ENCODE data around the gene CAT.
"Not testable (repeated sequence)": the region's sequence is repeated elsewhere in the genome, so short reads cannot be mapped to it uniquely, and the experiment has no call there.

CAT gene

DNA sequence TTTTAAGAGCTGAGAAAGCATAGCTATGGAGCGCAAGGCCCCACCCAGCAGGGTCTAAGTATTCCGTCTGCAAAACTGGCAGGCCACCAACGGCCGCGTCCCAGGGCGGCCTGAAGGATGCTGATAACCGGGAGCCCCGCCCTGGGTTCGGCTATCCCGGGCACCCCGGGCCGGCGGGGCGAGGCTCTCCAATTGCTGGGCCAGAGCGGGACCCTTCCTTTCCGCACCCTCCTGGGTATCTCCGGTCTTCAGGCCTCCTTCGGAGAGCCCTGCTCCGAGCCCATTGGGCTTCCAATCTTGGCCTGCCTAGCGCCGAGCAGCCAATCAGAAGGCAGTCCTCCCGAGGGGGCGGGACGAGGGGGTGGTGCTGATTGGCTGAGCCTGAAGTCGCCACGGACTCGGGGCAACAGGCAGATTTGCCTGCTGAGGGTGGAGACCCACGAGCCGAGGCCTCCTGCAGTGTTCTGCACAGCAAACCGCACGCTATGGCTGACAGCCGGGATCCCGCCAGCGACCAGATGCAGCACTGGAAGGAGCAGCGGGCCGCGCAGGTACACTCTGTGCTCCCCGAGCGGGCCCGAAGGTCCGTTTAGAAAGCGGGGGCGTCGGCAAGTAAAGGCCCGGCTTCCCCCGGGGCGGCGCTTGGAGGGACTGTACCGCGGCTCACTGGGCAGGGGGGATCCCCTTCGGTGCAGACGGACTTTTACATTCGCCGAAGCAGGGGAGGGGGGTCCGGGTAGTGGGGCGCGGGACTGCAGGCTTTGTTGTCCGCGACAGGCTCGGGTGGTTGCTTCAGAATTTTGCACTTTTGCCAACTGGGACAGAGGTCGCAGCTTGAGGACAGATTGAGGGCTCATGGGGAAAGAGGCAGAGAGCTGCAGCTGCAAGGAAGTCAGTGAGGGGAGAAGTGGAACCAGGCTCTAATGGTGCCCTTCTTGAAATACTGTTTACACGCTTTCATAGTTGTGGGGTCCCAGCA lies at the start of gene CAT:
Gene CAT (plus strand): TSS at position 406 of the 979 bp plus-strand sequence. CDS start 80 bp downstream, at position 486.
- DNase-seq = peak; percentile 96

DNA sequence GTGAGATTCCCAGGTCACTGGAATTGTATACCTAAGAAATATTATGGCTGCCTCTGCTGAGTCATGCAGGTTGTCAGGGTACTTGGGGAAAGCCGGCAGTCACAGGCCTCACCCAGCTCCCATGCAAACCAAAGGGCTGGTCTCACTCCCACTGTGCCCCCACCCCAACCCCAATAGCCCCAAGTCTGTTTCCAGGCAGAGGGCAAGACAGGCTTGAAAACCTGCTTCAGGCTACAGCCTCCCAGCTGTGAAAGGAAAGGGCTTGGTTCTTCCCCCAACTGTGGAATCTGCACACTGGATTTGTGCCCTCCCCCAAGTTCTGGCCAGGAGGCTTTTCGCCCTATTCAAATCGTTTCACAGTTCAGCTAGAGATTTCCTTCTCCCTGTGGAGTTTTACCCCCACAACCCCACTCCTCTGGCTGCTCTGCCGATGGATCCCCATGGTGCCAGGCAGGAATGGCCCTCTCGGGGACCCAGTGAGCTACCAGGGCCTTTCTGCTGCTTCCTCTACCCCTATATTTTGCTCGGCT lies 43.9 kb upstream of the CAT start:
- no peak for DNase-seq

DNA sequence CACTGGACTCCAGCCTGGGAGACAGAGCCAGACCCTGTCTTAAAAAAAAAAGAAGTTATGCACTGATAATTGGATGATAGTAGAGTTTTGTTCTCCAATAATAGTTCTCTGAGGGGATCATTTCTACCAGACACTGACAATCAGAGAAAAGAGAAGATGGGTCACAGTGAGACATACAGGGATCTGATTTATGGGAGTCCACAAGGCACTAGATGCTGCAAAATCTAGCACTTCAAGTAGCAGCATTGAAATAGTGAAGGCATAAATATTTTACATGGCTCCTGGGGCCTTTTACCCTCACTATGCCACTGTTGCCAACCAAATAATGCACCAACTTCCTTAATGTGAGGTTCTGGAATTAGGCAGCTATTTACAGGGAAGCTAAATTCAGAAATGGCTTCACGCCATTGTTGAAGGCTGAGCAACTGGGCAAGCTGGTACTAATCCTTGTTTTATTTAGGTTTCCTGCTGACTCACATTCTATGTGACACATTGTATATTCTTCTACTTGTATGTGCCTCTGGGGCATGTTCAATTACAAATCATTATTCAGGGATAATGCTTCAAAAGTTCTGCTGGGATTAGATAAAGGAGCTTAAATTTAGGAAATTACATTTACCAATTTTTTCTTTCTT lies 42.7 kb upstream of the CAT start:
- DNase-seq = no peak

DNA sequence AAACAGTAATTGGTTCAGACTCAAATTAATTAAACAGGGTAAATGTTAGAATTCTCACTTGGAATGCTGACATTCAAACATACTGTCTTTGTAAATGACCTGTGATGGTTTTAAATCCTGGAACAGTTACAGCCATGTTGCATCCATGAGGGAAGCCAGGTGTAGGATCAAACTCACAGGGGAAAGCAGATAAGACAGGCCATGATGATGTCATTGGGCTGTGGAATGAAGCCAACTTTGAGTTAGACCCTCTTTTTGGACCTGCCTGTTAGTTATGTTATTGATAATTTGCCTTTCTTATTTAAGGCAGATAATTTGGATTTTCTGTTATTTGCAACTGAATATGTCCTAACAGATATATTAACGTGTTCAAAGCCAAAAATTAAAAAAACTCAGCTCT lies 41.6 kb upstream of the CAT start:
- no peak for DNase-seq

DNA sequence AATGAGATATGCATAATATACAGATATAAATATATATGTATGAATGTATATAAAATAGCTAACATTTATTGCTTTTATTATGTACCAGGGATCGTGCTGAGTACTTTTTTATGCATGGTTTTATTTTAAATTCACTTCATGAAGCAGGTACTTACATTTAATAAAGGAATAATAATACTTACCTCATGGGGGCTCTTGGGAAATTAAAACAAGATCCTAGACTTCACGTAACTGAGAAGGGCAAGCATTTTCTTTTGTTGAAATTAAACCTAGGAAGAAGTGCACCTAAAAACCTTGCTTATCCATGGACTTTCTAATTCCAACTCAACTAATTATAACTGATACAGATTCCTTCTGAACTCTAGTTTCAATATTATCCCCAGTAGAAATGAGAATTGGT lies 40.9 kb upstream of the CAT start:
- no peak for DNase-seq

DNA sequence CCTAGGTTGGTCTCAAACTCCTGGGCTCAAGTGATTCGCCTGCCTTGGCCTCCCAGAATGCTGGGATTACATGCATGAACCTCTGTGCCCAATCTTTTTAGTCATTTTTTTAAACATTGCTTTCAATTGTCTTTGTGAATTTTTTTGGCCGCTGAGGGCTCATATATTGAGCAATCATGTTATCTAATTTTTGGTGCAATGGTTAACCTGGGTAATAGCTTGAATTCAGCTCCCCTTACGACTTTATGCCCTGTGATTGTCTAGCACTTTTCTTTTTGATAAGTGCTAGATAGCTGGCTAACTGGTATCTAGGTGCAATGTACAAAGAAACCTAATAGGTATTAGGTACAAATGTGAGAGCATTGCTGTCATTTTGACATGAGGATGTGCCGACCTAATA lies 35.3 kb upstream of the CAT start:
- DNase-seq = no peak

DNA sequence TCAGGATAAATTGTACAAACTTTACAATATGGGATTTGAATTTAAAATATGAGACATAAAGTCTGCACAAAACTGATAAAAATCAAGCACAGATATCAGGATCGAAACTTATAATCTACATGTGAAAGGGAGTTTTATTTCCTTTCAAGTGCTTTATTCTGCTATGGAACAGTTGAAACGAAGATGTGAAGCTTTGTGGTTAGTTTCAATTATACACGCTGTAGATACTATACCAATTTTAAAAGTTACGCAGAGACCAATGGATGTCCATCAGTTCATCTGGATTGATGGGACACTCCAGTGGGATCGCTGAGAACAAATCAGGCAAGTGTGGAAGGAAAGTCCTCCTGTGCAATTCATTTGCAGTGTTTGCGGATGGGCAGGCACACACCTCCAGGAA lies 34.5 kb upstream of the CAT start:
- DNase-seq = no peak

DNA sequence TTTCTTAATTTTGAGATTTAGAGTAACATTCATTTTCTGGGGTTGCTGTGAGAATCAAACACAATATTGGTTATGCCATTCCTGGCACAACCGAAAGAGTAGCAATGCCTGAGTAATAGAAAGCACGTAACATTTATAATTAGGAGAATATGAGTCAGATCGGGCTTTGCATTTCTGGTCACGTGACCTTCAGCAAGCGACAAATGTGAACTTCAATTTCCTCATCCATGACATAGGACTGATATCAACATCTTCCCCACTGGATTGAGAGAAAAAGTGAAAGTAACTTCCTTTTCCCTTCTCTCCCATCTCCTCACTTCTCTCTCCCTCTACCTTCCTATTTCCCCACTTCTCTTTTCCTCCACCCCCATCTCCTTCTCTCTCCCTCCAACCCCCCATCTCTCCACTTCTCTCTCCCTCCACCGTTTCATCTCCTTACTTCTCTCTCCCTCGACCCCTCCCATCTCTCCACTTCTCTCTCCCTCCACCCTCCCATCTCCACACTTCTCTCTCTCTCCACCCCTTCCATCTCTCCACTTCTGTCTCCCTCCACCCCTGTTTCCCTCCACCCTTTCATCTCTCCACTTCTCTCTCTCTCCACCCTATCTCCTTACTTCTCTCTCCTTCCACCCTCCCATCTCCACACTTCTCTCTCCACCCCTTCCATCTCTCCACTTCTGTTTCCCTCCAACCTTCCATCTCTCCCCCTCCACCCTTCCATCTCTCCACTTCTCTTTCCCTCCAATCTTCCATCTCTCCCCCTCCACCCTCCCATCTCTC lies 33.5 kb upstream of the CAT start:
- DNase-seq = no peak

DNA sequence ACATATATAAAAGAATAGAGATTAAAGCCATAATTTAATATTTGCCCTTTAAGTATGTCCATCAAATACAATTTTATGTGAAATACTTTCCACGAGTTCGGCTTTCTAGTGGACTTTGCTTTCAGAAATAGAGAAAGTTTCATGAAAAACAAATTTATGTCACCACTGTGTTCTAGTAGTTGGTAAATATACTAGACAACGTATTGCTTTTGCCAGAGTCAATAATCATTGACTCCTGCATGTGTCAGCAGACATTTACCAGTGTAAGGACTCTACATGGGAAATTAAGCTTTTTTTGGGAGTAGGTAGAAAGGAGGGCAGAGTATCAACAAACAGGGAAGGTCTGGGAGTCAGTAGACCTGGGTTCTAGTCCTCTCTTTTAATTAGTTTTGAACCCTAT lies 32.3 kb upstream of the CAT start:
- no peak for DNase-seq

DNA sequence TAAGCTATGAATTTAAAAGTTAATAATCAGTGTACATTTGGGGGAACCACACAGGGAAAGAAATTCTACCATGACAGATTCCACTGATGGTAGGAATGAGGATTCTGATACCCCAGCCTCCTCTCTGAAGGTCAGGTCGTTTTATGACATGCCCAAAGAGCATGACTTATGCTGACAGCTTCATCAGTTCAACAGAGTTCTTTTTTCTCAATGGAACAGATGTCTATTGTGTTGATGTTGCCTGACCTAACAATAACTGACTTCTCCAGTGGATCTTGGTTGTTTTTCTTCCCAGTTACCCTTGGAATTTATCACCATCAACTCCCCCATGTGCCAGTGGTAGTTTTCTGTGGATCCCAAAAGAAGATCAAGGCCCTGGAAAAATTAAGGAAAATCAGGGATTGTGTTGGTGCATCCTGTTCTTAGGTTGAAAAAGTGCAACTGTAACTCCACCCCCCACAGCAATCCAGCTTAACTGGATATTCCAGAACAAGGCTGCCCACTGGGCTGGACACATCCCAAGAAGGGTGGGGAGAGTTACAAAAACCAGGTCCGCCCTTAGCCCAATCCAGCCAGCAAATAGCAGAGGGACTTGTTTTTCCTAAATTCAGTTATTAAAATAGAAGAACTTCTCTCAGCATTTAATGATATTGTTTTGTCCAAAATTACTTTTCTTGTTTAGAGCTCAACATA lies 31.5 kb upstream of the CAT start:
- DNase-seq = no peak

DNA sequence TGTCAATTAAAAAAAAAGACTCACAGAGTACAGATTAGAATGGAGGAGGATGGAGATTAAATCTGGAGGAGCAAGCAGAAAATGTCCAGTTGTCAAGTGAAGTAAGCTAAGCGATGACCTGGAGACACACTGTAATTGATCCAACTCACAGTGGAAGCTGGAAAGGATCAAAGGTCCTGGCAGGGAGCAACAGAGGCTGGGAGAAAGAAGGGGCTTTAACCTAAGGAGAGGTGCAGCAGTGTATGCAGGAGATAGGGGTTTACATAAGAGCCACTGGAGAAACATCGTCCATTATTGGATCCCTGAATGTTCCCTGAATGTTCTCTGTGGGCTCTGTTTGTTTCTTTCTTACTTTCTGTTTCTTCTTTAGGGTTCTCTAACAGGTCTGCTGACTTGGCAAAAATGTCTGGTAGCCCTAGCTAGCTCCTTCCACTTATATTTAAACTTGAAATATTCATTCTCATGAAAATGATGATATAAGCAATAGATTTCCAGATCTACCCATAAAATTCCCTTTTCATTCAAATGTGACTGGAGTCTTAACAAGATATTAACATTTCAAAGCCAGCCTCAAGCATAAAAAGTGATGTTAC lies 30.1 kb upstream of the CAT start:
- no peak for DNase-seq

DNA sequence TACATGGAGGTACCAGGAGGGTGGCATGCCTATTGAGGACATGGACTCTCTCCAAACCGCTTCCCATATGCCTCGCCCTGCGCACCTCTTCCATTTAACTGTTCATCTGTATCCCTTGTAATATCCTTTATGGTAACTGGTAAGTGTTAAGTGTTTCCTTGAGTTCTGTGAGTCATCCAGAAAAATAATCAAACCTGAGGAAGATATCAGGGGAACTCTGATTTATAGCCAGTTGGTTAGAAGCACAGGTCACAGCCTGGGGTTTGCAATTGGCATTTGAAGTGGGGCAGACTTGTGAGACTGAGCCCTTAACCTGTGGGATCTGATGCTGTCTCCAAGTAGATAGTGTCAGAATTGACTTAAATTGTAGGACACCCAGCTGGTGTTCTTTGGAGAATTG lies 27.6 kb upstream of the CAT start:
- DNase-seq = no peak

DNA sequence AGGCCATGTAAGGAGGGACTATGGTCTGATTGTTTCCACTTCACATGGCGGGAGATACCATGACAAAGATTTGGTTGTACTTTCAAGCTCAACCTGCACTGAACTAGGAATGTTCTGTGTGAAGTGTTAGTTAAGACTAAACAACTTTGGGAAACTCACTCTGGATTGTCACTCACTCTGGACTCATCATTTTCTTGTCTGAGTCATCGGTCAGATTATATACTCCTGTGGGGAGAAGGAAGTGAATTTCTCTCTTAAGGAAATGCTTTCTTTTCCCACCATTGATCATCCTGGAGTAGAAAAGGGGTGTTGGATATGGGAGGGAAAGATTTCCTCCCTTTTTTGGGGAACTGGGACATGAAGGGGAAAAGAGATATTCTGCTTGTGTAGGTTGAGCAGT lies 26.9 kb upstream of the CAT start:
- no peak for DNase-seq

DNA sequence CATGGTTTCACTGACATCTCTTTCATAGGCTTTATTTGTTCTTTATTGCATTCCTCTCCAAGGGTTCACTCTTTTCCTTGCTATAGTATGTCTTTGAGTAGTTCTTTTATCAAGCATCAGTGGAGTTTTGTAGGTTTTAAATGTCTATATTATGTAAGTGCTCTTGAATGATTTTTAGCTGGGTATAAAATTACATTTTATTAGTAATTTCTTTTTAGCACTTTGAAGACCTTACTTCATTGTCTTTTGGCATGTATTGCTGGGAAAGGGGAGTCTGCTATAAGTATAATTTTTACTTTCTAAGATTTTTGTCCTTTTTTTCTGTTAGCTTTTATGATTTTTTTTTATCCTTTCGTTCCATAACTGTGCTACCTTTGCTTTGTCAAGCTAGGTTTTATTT lies 25.5 kb upstream of the CAT start:
- DNase-seq = no peak

DNA sequence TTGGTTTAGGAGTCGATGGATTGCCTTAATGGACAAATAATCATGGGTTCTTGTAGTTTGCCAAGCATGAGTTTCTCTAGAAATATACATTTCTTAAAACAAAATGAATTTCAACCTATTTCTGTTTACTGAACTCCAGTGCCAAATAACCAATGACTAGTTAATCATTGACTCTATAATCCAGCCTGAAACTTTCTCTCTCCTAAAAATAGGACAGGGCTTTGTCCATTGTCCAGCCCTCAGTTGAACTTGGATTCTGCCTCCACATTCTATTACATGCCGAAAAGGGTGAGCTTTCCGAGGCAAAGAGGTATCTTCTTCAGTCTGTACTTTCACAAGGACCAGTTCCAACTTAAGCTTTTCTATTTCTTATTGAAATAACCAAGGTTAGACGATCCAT lies 23.2 kb upstream of the CAT start:
- DNase-seq = no peak

DNA sequence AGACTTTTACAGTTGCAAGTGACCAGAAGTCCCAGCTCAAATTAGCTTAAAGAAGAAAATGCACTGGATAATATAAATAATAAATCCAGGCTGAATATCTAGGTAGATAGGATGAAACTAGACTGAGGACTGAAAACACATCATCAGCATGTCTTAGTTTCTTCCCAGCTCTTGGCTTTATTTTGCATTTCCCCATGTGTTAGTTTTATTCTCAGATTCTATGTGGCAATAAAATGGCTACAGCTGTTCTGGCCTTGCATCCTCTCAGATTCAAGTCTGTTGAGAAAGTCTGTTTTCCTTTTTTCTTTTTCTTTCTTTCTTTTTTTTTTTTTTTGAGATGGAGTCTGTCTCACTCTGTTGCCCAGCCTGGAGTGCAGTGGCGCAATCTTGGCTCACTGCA lies 22.6 kb upstream of the CAT start:
- DNase-seq = no peak

DNA sequence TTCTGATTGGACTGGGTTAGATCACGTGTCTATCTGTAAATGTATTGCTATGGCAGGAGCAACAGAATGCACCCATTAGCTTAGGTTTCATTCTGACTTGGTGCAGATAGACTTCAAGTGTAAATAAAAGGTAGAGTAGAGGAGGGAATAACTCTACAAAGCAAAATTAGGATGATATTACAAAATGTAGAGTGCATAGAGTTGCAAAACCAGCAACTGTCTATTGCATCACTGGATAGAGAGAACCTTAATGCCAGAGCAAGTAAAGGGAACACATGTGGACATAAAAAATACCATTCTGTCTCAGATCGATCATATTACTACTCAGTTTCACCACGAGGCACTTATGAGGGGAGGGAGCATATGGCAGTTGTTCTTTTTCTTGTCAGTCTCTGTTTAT lies 22.0 kb upstream of the CAT start:
- DNase-seq = no peak

DNA sequence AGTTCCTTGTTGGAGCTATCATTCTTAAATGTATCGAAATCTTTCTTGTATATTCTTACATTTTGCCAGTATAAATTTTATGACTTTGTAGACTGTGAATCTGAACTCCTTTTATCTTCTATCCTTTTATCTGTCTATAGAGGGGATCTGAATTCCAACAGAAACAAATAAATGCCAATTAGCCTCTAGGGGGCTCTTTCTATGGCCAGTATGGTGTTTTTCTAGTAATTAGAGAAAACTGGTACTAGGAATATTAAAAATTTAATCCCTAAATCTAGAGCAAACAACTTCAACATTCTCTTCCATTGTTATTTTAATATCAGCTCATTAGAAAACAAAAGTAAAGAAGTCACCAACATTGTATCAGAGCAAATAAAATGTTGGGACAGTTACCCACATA lies 21.5 kb upstream of the CAT start:
- no peak for DNase-seq

DNA sequence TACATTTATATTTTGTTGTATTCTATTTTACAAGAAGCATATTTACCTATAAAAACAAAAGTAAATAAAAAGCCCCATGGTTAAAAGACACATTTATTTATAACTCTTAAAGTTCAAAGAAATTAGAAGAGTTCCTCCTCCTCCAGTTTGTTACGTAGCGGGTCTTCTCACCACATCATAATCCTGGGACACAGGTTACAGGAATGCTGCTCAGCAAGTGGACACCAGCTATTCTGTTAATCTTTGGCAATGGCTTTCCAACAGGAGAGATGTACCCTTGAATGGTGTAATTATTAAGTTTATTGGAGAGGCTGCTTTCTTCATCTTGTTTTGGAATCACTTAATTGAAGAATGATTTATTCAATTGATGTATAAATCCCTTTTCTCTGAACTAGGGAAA lies 19.6 kb upstream of the CAT start:
- DNase-seq = no peak

DNA sequence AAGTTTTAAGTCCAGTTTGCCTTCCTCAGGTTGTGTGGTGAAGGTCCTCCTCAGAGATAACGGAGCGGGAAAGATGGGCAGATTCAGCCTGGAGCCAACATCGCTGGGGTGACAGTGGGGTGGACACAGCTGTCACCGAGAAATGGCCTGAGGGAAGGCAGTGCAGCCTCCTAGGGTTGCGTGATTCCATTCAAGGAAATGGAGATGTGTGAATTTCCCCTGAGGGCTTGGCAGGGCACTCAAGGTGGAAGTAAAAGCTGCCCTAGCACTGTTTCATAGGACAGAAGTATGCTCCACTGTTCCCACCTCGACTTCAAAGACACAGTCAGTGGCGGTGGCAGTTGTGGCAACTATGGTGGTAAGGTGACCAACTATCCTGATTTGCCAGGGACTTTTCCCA lies 15.4 kb upstream of the CAT start:
- DNase-seq = no peak

DNA sequence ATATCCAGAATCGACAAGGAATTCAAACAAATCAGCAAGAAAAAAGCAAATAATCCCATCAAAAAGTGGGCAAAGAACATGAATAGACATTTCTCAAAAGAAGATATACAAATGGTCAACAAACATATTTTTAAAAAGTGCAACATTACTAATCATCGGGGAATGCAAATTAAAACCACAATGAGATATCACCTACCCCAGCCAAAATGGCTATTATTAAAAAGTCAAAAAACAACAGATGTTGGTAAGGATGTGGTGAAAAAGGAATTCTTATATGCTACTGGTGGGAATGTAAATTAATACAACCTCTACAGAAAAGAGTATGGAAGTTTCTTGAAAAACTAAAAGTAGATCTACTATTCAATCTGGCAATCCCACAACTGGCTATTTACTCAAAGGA lies 13.9 kb upstream of the CAT start:
- not testable (repeated sequence) for DNase-seq

DNA sequence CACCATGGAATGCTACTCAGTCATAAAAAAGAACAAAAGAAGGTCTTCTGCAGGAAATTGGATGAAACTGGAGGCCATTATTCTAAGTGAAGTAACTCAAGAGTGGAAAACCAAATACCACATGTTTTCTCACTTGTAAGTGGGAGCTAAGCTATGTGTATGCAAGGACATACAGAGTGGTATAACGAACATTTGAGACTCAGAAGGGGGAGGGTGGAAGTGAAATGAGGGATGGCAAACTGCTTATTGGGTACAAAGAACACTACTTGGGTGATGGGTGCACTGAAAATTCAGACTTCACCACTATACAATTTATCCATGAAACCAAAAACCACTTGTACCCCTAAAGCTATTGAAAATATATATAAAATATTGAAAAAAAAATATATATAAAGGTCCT lies 13.4 kb upstream of the CAT start:
- no peak for DNase-seq

Measured in NCI-H1092 treated with DMSO at 0.1 percent for 48 hours (cell line).